ENCODE data around the gene DOK1. TPM values are rescaled to one million over a fixed set of nuclear protein-coding genes. Genes with fewer than 3 reads are reported as not detected.

The DOK1 gene
- total RNA-seq, 2 donors from 2014 or later, result 20.9 to 26.5 TPM

DNA sequence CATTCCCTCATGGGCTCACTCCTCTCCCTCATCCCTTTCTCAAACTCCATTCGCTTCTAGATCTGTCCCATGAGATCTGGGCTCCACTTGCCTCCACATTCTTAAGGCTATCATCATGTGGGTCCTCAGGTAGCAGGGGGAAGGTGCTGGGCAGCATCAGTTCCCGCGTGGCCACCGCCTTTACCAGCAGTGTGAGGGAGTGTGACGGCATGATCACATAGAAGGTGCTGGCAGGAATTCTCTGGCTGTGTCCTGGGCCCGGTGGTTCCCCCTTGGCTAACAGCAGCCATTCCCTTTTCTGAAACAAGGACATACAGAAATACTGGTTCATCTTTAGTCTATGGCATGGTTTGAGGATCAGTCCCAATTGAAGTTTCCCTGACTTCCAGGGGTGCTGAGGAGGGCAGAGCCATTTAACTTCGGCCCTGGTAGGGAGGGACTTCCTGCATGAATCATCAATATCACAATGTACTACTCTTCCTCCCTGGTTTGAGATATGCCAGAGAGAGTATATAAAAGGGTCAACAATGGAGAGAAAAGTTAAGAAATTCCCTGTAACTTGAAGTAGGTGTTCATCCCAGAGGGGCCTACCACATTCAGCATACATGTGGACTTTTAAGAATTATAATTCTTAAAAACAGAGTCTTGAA is 7.7 kb downstream of the DOK1 start:
- H3K36me3 ChIP-seq, result no peaks in the 10 kb centered on the region
- H3K9me3 ChIP-seq, result no peaks in the 10 kb centered on the region
- H3K27me3 ChIP-seq, result no peaks in the 10 kb centered on the region
- H3K4me3 ChIP-seq, result no peak overlapping the region
- TF ChIP-seq CTCF (IDR thresholded peaks at IDR 0.05), result no peak
- intact Hi-C loops (cut with DNase I), result no loop called here
- H3K27ac ChIP-seq, result no peak overlapping the region
- no peak for DNase-seq
- H3K9ac ChIP-seq (ENCODE audit: low read depth in 2 of 2, low read length in 2 of 2), result no peak overlapping the region
- H3K4me1 ChIP-seq, result no peaks in the 10 kb centered on the region

DNA sequence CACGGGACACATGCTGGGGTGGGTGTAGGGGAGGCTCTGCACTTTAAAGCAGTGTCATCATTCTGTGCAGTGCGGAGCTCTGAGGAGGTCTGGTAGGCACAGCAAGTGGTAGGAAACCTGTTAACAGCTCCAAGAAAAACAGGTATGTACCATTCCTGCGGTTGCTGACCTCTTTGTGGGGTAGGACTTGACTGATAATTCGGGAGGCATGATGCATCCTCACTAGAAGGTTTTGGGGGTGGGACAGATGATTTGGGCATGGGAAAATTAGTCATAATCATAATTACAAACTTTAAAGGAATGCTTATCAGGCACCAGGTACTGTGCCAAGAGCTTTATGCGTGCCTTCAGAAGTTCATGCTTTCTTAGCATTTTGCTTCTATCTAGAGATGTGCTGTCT is 9.7 kb downstream of the DOK1 start:
- no peak overlapping the region for H3K4me3 ChIP-seq
- no peak for TF ChIP-seq CTCF (IDR thresholded peaks at IDR 0.05)
- intact Hi-C loops (cut with DNase I), result no loop called here
- no peak for DNase-seq
- H3K4me1 ChIP-seq, result no peaks in the 10 kb centered on the region
- no peaks in the 10 kb centered on the region for H3K9me3 ChIP-seq
- H3K36me3 ChIP-seq, result no peaks in the 10 kb centered on the region
- H3K9ac ChIP-seq (ENCODE audit: low read depth in 2 of 2, low read length in 2 of 2), result no peak overlapping the region
- H3K27me3 ChIP-seq, result no peaks in the 10 kb centered on the region
- H3K27ac ChIP-seq, result no peak overlapping the region

DNA sequence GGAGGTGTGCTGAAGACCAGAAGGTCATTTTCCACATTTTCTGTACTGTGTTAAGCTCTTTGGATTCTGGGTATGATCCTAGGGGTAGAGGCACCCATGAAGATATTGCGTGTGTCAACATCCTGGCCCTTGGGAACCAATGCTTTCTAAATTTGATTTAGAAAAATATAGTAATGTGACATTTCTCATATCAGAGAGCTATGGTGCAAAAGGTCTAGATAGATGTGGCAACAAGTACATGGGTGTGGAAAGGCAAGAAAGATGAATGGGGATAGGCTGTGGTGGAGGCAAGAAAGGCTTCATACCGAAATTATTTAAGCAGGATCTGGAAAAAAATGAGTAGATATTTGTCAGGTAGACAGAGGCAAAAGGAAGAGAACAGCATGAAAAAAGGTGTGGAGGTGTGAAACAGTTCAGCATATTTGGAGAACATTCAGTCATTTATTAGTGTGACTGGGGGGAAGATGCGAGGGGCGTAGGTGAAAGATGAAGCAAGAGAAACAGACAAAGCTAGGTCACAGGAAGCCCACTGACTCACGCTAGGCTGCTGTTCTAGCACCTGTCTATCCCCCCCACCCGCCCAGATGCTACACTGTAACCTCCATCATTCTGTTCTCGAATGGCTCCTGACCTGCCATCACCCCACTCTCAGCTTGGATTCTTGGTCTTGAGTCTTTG is 11.7 kb downstream of the DOK1 start:
- H3K36me3 ChIP-seq, result no peaks in the 10 kb centered on the region
- intact Hi-C loops (cut with DNase I), result no loop called here
- no peak for TF ChIP-seq CTCF (IDR thresholded peaks at IDR 0.05)
- no peaks in the 10 kb centered on the region for H3K9me3 ChIP-seq
- no peak overlapping the region for H3K9ac ChIP-seq (ENCODE audit: low read depth in 2 of 2, low read length in 2 of 2)
- DNase-seq, result no peak
- no peak overlapping the region for H3K27ac ChIP-seq
- H3K27me3 ChIP-seq, result no peaks in the 10 kb centered on the region
- no peaks in the 10 kb centered on the region for H3K4me1 ChIP-seq
- H3K4me3 ChIP-seq, result no peak overlapping the region

GRCh38 chr2:74566754-74567085 is 12.2 kb downstream of the DOK1 start:
- H3K36me3 ChIP-seq, result no peaks in the 10 kb centered on the region
- no peaks in the 10 kb centered on the region for H3K9me3 ChIP-seq
- H3K27me3 ChIP-seq, result no peaks in the 10 kb centered on the region
- H3K4me1 ChIP-seq, result no peaks in the 10 kb centered on the region
- H3K27ac ChIP-seq, result no peak overlapping the region
- intact Hi-C loops (cut with DNase I), result no loop called here
- no peak overlapping the region for H3K9ac ChIP-seq (ENCODE audit: low read depth in 2 of 2, low read length in 2 of 2)
- no peak for TF ChIP-seq CTCF (IDR thresholded peaks at IDR 0.05)
- no peak for DNase-seq
- no peak overlapping the region for H3K4me3 ChIP-seq

- no peak overlapping the region for H3K9ac ChIP-seq (ENCODE audit: low read depth in 2 of 2, low read length in 2 of 2)
Observed at GRCh38 chr2:74567881-74568280, 13.4 kb downstream of the DOK1 start.

More at GRCh38 chr2:74567881-74568280, 13.4 kb downstream of the DOK1 start:
- Histone ChIP-seq H3K27ac (no peak overlapping the region), H3K9me3 (no peaks in the 10 kb centered on the region), H3K27me3 (no peaks in the 10 kb centered on the region), H3K4me1 (no peaks in the 10 kb centered on the region), H3K36me3 (no peaks in the 10 kb centered on the region), H3K4me3 (no peak overlapping the region)
- intact Hi-C loops (cut with DNase I), result no loop called here
- DNase-seq, result no peak
- no peak for TF ChIP-seq CTCF (IDR thresholded peaks at IDR 0.05)
